H1 (cell line): Measurements from ENCODE around the gene DDX1. TPM values are rescaled to one million over a fixed set of nuclear protein-coding genes. Genes with fewer than 3 reads are reported as not detected.

ENCODE experiments used
- CTCF ChIA-PET: fragments of 300-600 bp; sonication (Branson Sonifier 250); formaldehyde crosslinking; loops from one replicate; lab custom pipeline; 2021; ENCODE audit not compliant: partially characterized antibody; lab: Charles Lee
- POLR2A ChIA-PET: fragments of 300-600 bp; sonication (Branson Sonifier 250); formaldehyde crosslinking; loops from one replicate; lab custom pipeline; 2021; ENCODE audit warnings: inconsistent platforms; ENCODE audit not compliant: partially characterized antibody; lab: Charles Lee
- DNase-seq, 2 experiments: peaks; one replicate each; pipeline versions ENCODE4 v3.0.0 to v3.0.0-alpha.2; 2010 to 2022; ENCODE audit warnings: low spot score in 2 of 2, low read depth in 1 of 2, mixed read lengths in 1 of 2
- FAIRE-seq: peaks from 2 replicates; lab custom pipeline; 2011; peaks lifted over from hg19 to GRCh38; lab: Jason Lieb, UNC
- H2AFZ ChIP-seq: 2 replicates; pipeline ENCODE4 v1.8.1; 2012; ENCODE audit warnings: low read length, inconsistent platforms
- H2AK5ac ChIP-seq: 2 replicates; pipeline ENCODE4 v1.6.1; 2013; ENCODE audit warnings: low read depth, low read length
- H2BK120ac ChIP-seq: replicated peaks from 2 replicates; pipeline ENCODE3; 2013; ENCODE audit warnings: low read depth, low read length, inconsistent platforms
- H2BK12ac ChIP-seq: 2 replicates; pipeline ENCODE4 v1.6.1; 2013; ENCODE audit warnings: low read depth, low read length
- H2BK15ac ChIP-seq: 2 replicates; pipeline ENCODE4 v1.6.1; 2013; ENCODE audit warnings: low read length
- H2BK20ac ChIP-seq: 2 replicates; pipeline ENCODE4 v1.6.1; 2013; ENCODE audit warnings: low read length
- H2BK5ac ChIP-seq: 2 replicates; pipeline ENCODE4 v1.6.1; 2013; ENCODE audit warnings: low read depth, low read length
- H3K14ac ChIP-seq: 2 replicates; pipeline ENCODE4 v1.6.1; 2013; ENCODE audit warnings: inconsistent platforms; ENCODE audit not compliant: insufficient read length
- H3K18ac ChIP-seq: 2 replicates; pipeline ENCODE4 v1.6.1; 2013; ENCODE audit warnings: low read length; ENCODE audit errors: extremely low read depth
- H3K23ac ChIP-seq: 2 replicates; pipeline ENCODE4 v1.6.1; 2013; ENCODE audit warnings: inconsistent platforms; ENCODE audit not compliant: insufficient read length
- H3K23me2 ChIP-seq: 2 replicates; pipeline ENCODE4 v1.6.1; 2013; ENCODE audit warnings: low read depth, low read length
- H3K27ac ChIP-seq: 2 replicates; pipeline ENCODE4 v1.6.1; 2011; ENCODE audit warnings: low read depth, low read length, inconsistent platforms
- H3K27me3 ChIP-seq, 4 experiments: replicated peaks in 1 of 4; 1 replicate in 1 of 4; 2 replicates in 3 of 4; pipeline versions ENCODE4 v1.6.1 to v1.8.1; 2011 to 2013; ENCODE audit warnings: low read length in 3 of 4, mild to moderate bottlenecking in 3 of 4, inconsistent platforms in 2 of 4, mixed read lengths in 2 of 4, moderate library complexity in 1 of 4; ENCODE audit not compliant: control insufficient read depth in 3 of 4, insufficient read depth in 3 of 4; ENCODE audit errors: extremely low read depth in 1 of 4
- H3K36me3 ChIP-seq, 4 experiments: 2 replicates each; pipeline versions ENCODE4 v1.6.1 to v1.8.1; 2011 to 2013; ENCODE audit warnings: mild to moderate bottlenecking in 4 of 4, low read length in 3 of 4, moderate library complexity in 2 of 4, control low read depth in 1 of 4, inconsistent platforms in 1 of 4; ENCODE audit not compliant: insufficient read depth in 4 of 4, control insufficient read depth in 2 of 4
- H3K4ac ChIP-seq: replicated peaks from 2 replicates; pipeline ENCODE3; 2013; ENCODE audit warnings: low read length, low read depth, mixed read lengths, inconsistent platforms; ENCODE audit not compliant: insufficient read length
- H3K4me1 ChIP-seq, 4 experiments: replicated peaks in 1 of 4; 1 replicate in 1 of 4; 2 replicates in 3 of 4; pipeline versions ENCODE4 v1.6.1 to v1.8.1; 2011 to 2013; ENCODE audit warnings: low read length in 3 of 4, inconsistent platforms in 2 of 4, mixed read lengths in 1 of 4; ENCODE audit not compliant: insufficient read depth in 4 of 4, control insufficient read depth in 3 of 4
- H3K4me2 ChIP-seq, 2 experiments: 2 replicates each; pipeline versions ENCODE4 v1.6.1 to v1.8.1; 2011 to 2013; ENCODE audit warnings: low read depth in 2 of 2, low read length in 2 of 2, control low read depth in 1 of 2, inconsistent platforms in 1 of 2, mild to moderate bottlenecking in 1 of 2; ENCODE audit not compliant: insufficient read depth in 1 of 2
- H3K4me3 ChIP-seq, 4 experiments: fragments of 200-600, 300-600 bp in 1 of 4; sonication (generic), shearing (Covaris generic), sonication (Bioruptor Twin) in 1 of 4; 2 replicates each; pipeline versions ENCODE4 v1.5.1 to v1.8.1; 2011 to 2016; ENCODE audit warnings: low read length in 4 of 4, low read depth in 3 of 4, control low read depth in 2 of 4, inconsistent platforms in 2 of 4, mild to moderate bottlenecking in 2 of 4, mixed read lengths in 1 of 4, moderate library complexity in 1 of 4; ENCODE audit not compliant: insufficient read depth in 2 of 4; ENCODE audit errors: extremely low read depth in 1 of 4
- H3K56ac ChIP-seq: replicated peaks from 2 replicates; pipeline ENCODE3; 2013; ENCODE audit warnings: low read depth, mild to moderate bottlenecking, mixed read lengths, low read length, inconsistent platforms; ENCODE audit not compliant: insufficient read length
- H3K79me1 ChIP-seq: 2 replicates; pipeline ENCODE4 v1.6.1; 2013; ENCODE audit warnings: low read depth, low read length, control low read depth
- H3K79me2 ChIP-seq, 2 experiments: 2 replicates each; pipeline versions ENCODE4 v1.6.1 to v1.8.1; 2012 to 2013; ENCODE audit warnings: low read length in 2 of 2, mild to moderate bottlenecking in 2 of 2, inconsistent platforms in 1 of 2; ENCODE audit not compliant: insufficient read depth in 2 of 2, control insufficient read depth in 1 of 2
- H3K9ac ChIP-seq, 4 experiments: replicated peaks in 1 of 4; 1 replicate in 1 of 4; 2 replicates in 3 of 4; pipeline versions ENCODE4 v1.6.1 to v1.8.1; 2011 to 2013; ENCODE audit warnings: low read depth in 3 of 4, low read length in 3 of 4, control low read depth in 2 of 4, mild to moderate bottlenecking in 2 of 4, moderate library complexity in 2 of 4, inconsistent platforms in 1 of 4; ENCODE audit errors: extremely low read depth in 1 of 4
- H3K9me3 ChIP-seq, 2 experiments: 2 replicates each; pipeline versions ENCODE4 v1.6.1 to v1.8.1; 2012 to 2013; ENCODE audit warnings: mild to moderate bottlenecking in 2 of 2, moderate library complexity in 2 of 2, control low read depth in 1 of 2, inconsistent platforms in 1 of 2, low read depth in 1 of 2, low read length in 1 of 2, mixed read lengths in 1 of 2; ENCODE audit not compliant: insufficient read depth in 2 of 2
- H4K20me1 ChIP-seq, 2 experiments: replicated peaks in 1 of 2; 2 replicates each; pipeline versions ENCODE3 to v1.8.1; 2011 to 2013; ENCODE audit warnings: inconsistent platforms in 2 of 2, low read length in 2 of 2, mild to moderate bottlenecking in 1 of 2; ENCODE audit not compliant: insufficient read depth in 2 of 2, control insufficient read depth in 1 of 2
- H4K5ac ChIP-seq: 2 replicates; pipeline ENCODE4 v1.6.1; 2013; ENCODE audit warnings: low read length, low read depth, mixed read lengths, inconsistent platforms; ENCODE audit not compliant: insufficient read length
- H4K8ac ChIP-seq: 2 replicates; pipeline ENCODE4 v1.8.0; 2013; ENCODE audit warnings: mild to moderate bottlenecking, moderate library complexity, low read length, inconsistent platforms; ENCODE audit not compliant: insufficient read depth; ENCODE audit errors: extremely low read depth
- H4K91ac ChIP-seq: replicated peaks from 2 replicates; pipeline ENCODE3; 2013; ENCODE audit warnings: low read length, mixed read lengths, inconsistent platforms; ENCODE audit not compliant: insufficient read length
- BRCA1 ChIP-seq: IDR thresholded peaks from 2 replicates; pipeline ENCODE4 v1.6.1; 2012; ENCODE audit warnings: low read depth, low read length, improper control_type of control experiment
- CTBP2 ChIP-seq: IDR thresholded peaks from 2 replicates; pipeline ENCODE4 v1.7.0; 2011; ENCODE audit warnings: borderline replicate concordance, mild to moderate bottlenecking, moderate library complexity, mixed read lengths, low read length; ENCODE audit not compliant: insufficient read depth, insufficient read length
- GABPA ChIP-seq: IDR thresholded peaks from 2 replicates; pipeline ENCODE4 v1.6.1; 2011; ENCODE audit warnings: mild to moderate bottlenecking, low read length, moderate library complexity, borderline replicate concordance; ENCODE audit not compliant: insufficient read depth
- JUND ChIP-seq: IDR thresholded peaks from 2 replicates; pipeline ENCODE4 v1.6.1; 2011; ENCODE audit warnings: mild to moderate bottlenecking, improper control_type of control experiment, low read length
- KDM5A ChIP-seq: fragments of 200-600 bp; IDR thresholded peaks from 2 replicates; pipeline ENCODE4 v1.7.1; 2012; ENCODE audit warnings: mild to moderate bottlenecking, low read length, inconsistent platforms, mixed read lengths
- PHF8 ChIP-seq: fragments of 200-600 bp; sonication (generic); conservative IDR thresholded peaks from 2 replicates; pipeline ENCODE4 v1.7.1; 2012; ENCODE audit warnings: low read depth, mild to moderate bottlenecking, inconsistent platforms, low read length, moderate library complexity
- POU5F1 ChIP-seq: IDR thresholded peaks from 2 replicates; pipeline ENCODE4 v1.6.1; 2011; ENCODE audit warnings: low read depth, mild to moderate bottlenecking, low read length, moderate library complexity
- RAD21 ChIP-seq, 2 experiments: IDR thresholded peaks in 1 of 2; conservative IDR thresholded peaks in 1 of 2; 2 replicates each; pipeline ENCODE4 v1.6.1; 2011; ENCODE audit warnings: low read depth in 2 of 2, low read length in 2 of 2, improper control_type of control experiment in 1 of 2, inconsistent platforms in 1 of 2, mild to moderate bottlenecking in 1 of 2, moderate library complexity in 1 of 2
- TBP ChIP-seq: IDR thresholded peaks from 2 replicates; pipeline ENCODE4 v1.6.1; 2011; ENCODE audit warnings: low read depth, low read length, improper control_type of control experiment
- YY1 ChIP-seq: IDR thresholded peaks from 2 replicates; pipeline ENCODE4 v1.6.1; 2011; ENCODE audit warnings: low read depth, mild to moderate bottlenecking, low read length
- WGBS, 2 experiments: shearing (Covaris generic) in 1 of 2; methylation state at CpG; one replicate each; pipeline versions ENCODE4 v1.1.6 to v1.1.7; 2013 to 2015; ENCODE audit warnings: low lambda C conversion rate in 2 of 2, mixed read lengths in 2 of 2, inconsistent platforms in 1 of 2, low coverage in 1 of 2, missing lambda C conversion rate in 1 of 2; ENCODE audit not compliant: insufficient replicate concordance in 2 of 2, insufficient coverage in 1 of 2, insufficient read length in 1 of 2; ENCODE audit errors: extremely low coverage in 1 of 2, missing lambda C conversion rate in 1 of 2; 5-methylcytosine and 5-hydroxymethylcytosine counted together
- polyA plus RNA-seq, 7 experiments: library from polyadenylated mRNA; depleted of rRNA in 3 of 7; stranded (reverse) in 5 of 7; unstranded in 2 of 7; fragments of >200 nt in 5 of 7; fragments of 200-250 nt in 2 of 7; gene quantifications; 1 replicate in 5 of 7; 2 replicates in 1 of 7; 4 replicates in 1 of 7; pipeline versions ENCODE4 v1.2.1 to v1.2.3, GENCODE V29; 2011 to 2013; ENCODE audit warnings: missing spikeins in 2 of 7, mixed read lengths in 2 of 7
- total RNA-seq: library from RNA; stranded (reverse); fragmentation: NEBNext Ultra II Directional; extraction: Animal tissue kit (Norgen Biotek cat#: 25700); gene quantifications from 2 replicates; pipeline ENCODE4 v1.2.1, GENCODE V29; 2021

DDX1 gene
- total and polyA plus RNA-seq, 2 of the 8 experiments (the other 6 are each of a cell fraction or from before 2014, with no cell fraction given): 51.1 to 161 TPM

GRCh38 chr2:15613736-15614429 lies 22.2 kb downstream of the DDX1 start:
- no peak overlapping the region for H3K56ac ChIP-seq
- no peak overlapping the region for H3K27ac ChIP-seq
- FAIRE-seq (no peak), DNase-seq (no peak)
- no peak overlapping the region for H3K14ac ChIP-seq
- H3K9ac ChIP-seq: no peak overlapping the region
- H3K4me3 ChIP-seq: no peak overlapping the region
- H3K4me1 ChIP-seq: no peaks in the 10 kb centered on the region
- H3K79me2 ChIP-seq: no peaks in the 10 kb centered on the region
- no peaks in the 10 kb centered on the region for H3K23me2 ChIP-seq
- H2BK12ac ChIP-seq: no peak overlapping the region
- CTCF ChIA-PET: interaction anchor here (1.1 kb wide), 1 partner anchor 135 kb away, joined by 3 read pairs; no protein-coding TSS in a partner anchor
- H2BK120ac ChIP-seq: no peak overlapping the region
- H3K4ac ChIP-seq: no peak overlapping the region
- H3K4me2 ChIP-seq: no peak overlapping the region
- H2AFZ ChIP-seq: no peak overlapping the region
- H3K79me1 ChIP-seq: peaks cover 2% of the 10 kb centered on the region; the same call in 1 of the 2 replicates
- POLR2A ChIA-PET: interaction anchor here (0.7 to 1.8 kb wide), 6 partner anchors 13 to 895 kb away, joined by 3 to 7 read pairs (median 4); partner anchors contain the start of gene DDX1
- no peak overlapping the region for H4K91ac ChIP-seq
- H4K20me1 ChIP-seq: peaks cover 2 to 5% of the 10 kb centered on the region in 2 experiments
- H2AK5ac ChIP-seq: no peak overlapping the region
- H3K27me3 ChIP-seq: no peaks in the 10 kb centered on the region
- WGBS, 2 experiments: 91% methylated on average over 9 of the region's 10 CpGs; no CpG with 5 or more reads in 1 of the 2 experiments
- H3K23ac ChIP-seq: no peak overlapping the region
- peaks cover 0 to 3% of the 10 kb centered on the region in 2 experiments; a peak in 1 of 4 replicates for H3K9me3 ChIP-seq
- H2BK15ac ChIP-seq: no peak overlapping the region
- peaks cover 14 to 64% (median 44%) of the 10 kb centered on the region in 4 experiments for H3K36me3 ChIP-seq
- no peak overlapping the region for H3K18ac ChIP-seq
- H4K5ac ChIP-seq: no peak overlapping the region
- H2BK5ac ChIP-seq: no peak overlapping the region
- no peak overlapping the region for H2BK20ac ChIP-seq
- H4K8ac ChIP-seq: no peak overlapping the region
- TF ChIP-seq CTBP2: no peak
- no peak for TF ChIP-seq YY1
- no peak for TF ChIP-seq JUND
- TF ChIP-seq TBP: no peak
- TF ChIP-seq POU5F1: no peak
- no peak for TF ChIP-seq PHF8
- TF ChIP-seq RAD21 (IDR thresholded peaks at IDR 0.05 in 1 of 2, conservative IDR thresholded peaks at IDR 0.05 in 1 of 2; ENCODE audit: low read depth in 2 of 2, low read length in 2 of 2): no peak
- no peak for TF ChIP-seq BRCA1
- no peak for TF ChIP-seq KDM5A
- no peak for TF ChIP-seq GABPA
